ENCODE results near the gene CEP295NL.

- TF ChIP-seq GATA2 (IDR thresholded peaks at IDR 0.05; ENCODE audit: low read depth, low read length) (no peak), GATA3 (IDR thresholded peaks at IDR 0.05; ENCODE audit: low read depth, low read length) (no peak)
These were observed 24.7 kb downstream of the CEP295NL start for GRCh38 chr17:78878261-78878660.
